ENCODE data around the gene SCO1. TPM values are rescaled to one million over a fixed set of nuclear protein-coding genes. Genes with fewer than 3 reads are reported as not detected.

Gene SCO1
- polyA plus RNA-seq, 1 donor: 43.9 TPM

DNA sequence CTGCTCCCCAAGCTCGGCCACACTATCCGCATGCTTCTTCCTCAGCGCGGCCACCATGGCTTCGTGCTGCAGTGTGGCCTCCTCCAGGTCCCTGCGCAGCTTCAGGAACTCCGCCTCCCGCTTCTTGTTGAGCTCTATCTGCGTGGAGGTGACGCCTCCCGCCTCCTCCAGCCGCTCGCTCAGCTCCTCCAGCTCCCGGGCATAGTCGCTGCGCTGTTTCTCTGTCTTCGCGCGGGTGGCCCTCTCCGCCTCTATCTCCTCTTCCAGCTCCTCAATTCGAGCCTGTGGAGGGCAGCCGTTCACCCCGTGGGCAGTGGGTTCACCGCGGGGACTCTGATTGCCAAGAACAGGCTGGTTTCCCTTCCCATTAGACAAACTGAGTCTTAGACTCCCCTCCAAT is 59.2 kb downstream of the SCO1 start:
- no CpG with 5 or more reads among the region's 25 CpGs for WGBS (ENCODE audit: insufficient coverage, low lambda C conversion rate)
- H3K4me3 ChIP-seq (ENCODE audit: low read length): no peak overlapping the region
- DNase-seq: no peak
- H3K4me1 ChIP-seq (ENCODE audit: control insufficient read depth, insufficient read depth, low read length): no peaks in the 10 kb centered on the region
- peaks cover 28% of the 10 kb centered on the region for H3K36me3 ChIP-seq (ENCODE audit: control insufficient read depth, insufficient read depth, low read length)
- no peaks in the 10 kb centered on the region for H3K9me3 ChIP-seq (ENCODE audit: control insufficient read depth, low read depth, low read length)
- no peak overlapping the region for H3K27ac ChIP-seq (ENCODE audit: low read length)
- H3K27me3 ChIP-seq (ENCODE audit: control insufficient read depth, insufficient read depth, low read length): no peaks in the 10 kb centered on the region

DNA sequence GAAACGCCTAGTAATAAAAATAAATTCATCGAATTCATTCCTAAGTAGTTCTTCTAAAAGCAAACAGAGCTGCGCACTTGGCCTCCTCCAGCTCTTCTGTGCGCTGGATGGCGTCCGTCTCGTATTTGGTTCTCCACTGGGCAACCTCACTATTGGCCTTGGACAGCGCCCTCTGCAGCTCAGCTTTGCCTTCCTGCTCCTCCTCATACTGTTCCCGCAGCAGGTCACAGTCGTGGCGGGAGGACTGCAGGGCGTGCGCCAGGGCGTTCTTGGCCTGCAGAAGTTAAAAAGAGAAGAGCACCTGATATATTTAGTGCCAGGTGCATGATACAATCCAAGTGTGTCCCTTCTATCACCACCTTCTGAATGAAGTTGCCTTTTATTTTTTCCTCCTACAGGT is 62.0 kb downstream of the SCO1 start:
- Histone ChIP-seq H3K4me3 (ENCODE audit: low read length) (no peak overlapping the region), H3K27me3 (ENCODE audit: control insufficient read depth, insufficient read depth, low read length) (no peaks in the 10 kb centered on the region), H3K27ac (ENCODE audit: low read length) (no peak overlapping the region), H3K36me3 (ENCODE audit: control insufficient read depth, insufficient read depth, low read length) (peaks cover 25% of the 10 kb centered on the region), H3K4me1 (ENCODE audit: control insufficient read depth, insufficient read depth, low read length) (no peaks in the 10 kb centered on the region), H3K9me3 (ENCODE audit: control insufficient read depth, low read depth, low read length) (no peaks in the 10 kb centered on the region)
- DNase-seq: no peak
- WGBS (ENCODE audit: insufficient coverage, low lambda C conversion rate): no CpG with 5 or more reads among the region's 14 CpGs

DNA sequence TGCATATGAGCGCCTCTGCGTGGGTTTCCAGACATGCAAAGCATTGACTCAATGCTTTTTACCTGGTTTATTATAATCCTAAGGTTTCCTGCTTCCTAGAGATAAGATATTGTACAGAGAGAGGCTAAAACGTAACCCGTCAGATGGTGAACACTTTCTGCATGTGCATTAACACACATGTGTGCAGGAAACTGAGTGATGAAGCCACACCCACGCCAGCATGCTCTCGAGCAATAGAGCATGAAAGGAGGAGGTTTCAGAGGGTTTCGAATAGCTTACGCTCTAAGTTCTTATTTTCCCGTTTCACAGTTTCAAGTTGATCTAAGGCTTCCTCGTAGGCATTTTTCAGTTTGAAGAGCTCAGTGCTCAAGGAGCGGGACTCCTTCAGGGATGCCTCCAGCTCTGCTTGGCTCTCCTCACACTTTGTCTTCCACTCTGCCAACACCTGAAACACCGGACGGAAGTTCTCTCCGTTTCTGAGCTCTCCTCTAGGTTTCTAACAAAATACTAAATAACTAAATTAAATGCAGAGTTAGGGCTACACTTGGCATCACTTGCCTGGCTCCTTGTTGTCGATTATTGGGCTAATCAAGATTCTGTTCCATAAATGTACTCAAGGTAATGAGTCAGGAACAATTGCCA is 63.5 kb downstream of the SCO1 start:
- no peaks in the 10 kb centered on the region for H3K4me1 ChIP-seq (ENCODE audit: control insufficient read depth, insufficient read depth, low read length)
- WGBS (ENCODE audit: insufficient coverage, low lambda C conversion rate): 98% methylated on average over 7 of the region's 15 CpGs
- no peak for DNase-seq
- H3K27ac ChIP-seq (ENCODE audit: low read length): no peak overlapping the region
- H3K9me3 ChIP-seq (ENCODE audit: control insufficient read depth, low read depth, low read length): no peaks in the 10 kb centered on the region
- no peak overlapping the region for H3K4me3 ChIP-seq (ENCODE audit: low read length)
- peaks cover 20% of the 10 kb centered on the region for H3K36me3 ChIP-seq (ENCODE audit: control insufficient read depth, insufficient read depth, low read length)
- no peaks in the 10 kb centered on the region for H3K27me3 ChIP-seq (ENCODE audit: control insufficient read depth, insufficient read depth, low read length)

DNA sequence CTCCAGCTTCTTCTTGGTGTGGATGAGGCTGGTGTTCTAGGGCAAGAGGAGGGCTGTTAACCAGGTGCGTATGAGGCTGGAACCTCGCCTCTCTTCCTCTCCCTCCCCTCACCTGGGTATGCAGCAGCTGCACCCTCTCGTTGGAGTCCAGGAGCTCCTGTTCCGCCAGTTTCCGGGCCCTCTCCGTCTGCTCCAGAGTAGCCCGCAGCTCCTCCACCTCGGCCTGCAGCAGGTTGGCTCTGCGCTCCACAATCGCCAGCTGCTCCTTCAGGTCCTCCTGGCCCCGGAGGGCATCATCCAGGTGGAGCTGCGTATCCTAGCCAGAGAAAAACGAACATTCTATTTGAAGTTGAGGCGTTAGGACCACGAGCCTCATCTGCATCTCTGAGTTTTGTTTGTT is 65.6 kb downstream of the SCO1 start:
- Histone ChIP-seq H3K9me3 (ENCODE audit: control insufficient read depth, low read depth, low read length) (no peaks in the 10 kb centered on the region), H3K4me3 (ENCODE audit: low read length) (no peak overlapping the region), H3K27me3 (ENCODE audit: control insufficient read depth, insufficient read depth, low read length) (no peaks in the 10 kb centered on the region), H3K27ac (ENCODE audit: low read length) (no peak overlapping the region), H3K4me1 (ENCODE audit: control insufficient read depth, insufficient read depth, low read length) (no peaks in the 10 kb centered on the region), H3K36me3 (ENCODE audit: control insufficient read depth, insufficient read depth, low read length) (peaks cover 16% of the 10 kb centered on the region)
- 87% methylated on average over 8 of the region's 15 CpGs for WGBS (ENCODE audit: insufficient coverage, low lambda C conversion rate)
- DNase-seq: no peak

DNA sequence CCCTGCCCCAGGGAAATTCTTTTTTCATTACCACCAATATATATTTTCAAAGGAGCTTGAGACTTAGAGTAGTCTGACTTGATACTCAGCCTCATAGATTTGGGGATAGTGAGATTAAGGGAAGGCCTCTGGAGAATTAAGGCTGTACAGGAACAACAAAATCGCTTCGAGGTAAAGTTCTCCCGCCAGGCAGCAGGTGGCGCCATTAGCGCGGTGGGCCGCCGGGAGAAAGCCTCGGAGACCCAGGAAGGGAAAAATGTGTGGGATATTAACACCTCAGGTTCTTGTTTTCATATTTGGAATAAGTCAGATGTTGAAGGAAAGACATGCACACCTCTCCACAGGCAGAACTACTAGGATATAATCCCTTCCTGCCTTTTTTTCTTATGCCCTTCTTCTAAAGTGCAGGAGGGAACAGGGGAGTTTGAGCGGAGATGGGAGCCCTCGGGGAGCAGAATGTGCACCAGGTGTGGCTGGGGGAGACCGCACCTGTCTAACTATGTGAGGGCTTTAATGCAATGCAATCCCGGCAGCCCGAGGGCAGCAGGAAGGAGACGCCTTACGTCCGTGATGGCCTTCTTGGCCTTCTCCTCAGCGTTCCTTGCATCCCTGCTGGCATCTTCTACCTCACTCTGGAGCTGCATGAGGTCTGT is 66.2 kb downstream of the SCO1 start:
- Histone ChIP-seq H3K4me3 (ENCODE audit: low read length) (no peak overlapping the region), H3K27ac (ENCODE audit: low read length) (no peak overlapping the region), H3K9me3 (ENCODE audit: control insufficient read depth, low read depth, low read length) (no peaks in the 10 kb centered on the region), H3K36me3 (ENCODE audit: control insufficient read depth, insufficient read depth, low read length) (peaks cover 16% of the 10 kb centered on the region), H3K4me1 (ENCODE audit: control insufficient read depth, insufficient read depth, low read length) (no peaks in the 10 kb centered on the region), H3K27me3 (ENCODE audit: control insufficient read depth, insufficient read depth, low read length) (no peaks in the 10 kb centered on the region)
- no peak for DNase-seq
- WGBS (ENCODE audit: insufficient coverage, low lambda C conversion rate): no CpG with 5 or more reads among the region's 18 CpGs

GRCh38 chr17:10629706-10630105 is 67.6 kb downstream of the SCO1 start:
- H3K4me3 ChIP-seq (ENCODE audit: low read length): no peak overlapping the region
- peaks cover 16% of the 10 kb centered on the region for H3K36me3 ChIP-seq (ENCODE audit: control insufficient read depth, insufficient read depth, low read length)
- no peaks in the 10 kb centered on the region for H3K4me1 ChIP-seq (ENCODE audit: control insufficient read depth, insufficient read depth, low read length)
- no peaks in the 10 kb centered on the region for H3K27me3 ChIP-seq (ENCODE audit: control insufficient read depth, insufficient read depth, low read length)
- 100% methylated on average over 1 of the region's 12 CpGs for WGBS (ENCODE audit: insufficient coverage, low lambda C conversion rate)
- DNase-seq: no peak
- H3K9me3 ChIP-seq (ENCODE audit: control insufficient read depth, low read depth, low read length): no peaks in the 10 kb centered on the region
- H3K27ac ChIP-seq (ENCODE audit: low read length): no peak overlapping the region

DNA sequence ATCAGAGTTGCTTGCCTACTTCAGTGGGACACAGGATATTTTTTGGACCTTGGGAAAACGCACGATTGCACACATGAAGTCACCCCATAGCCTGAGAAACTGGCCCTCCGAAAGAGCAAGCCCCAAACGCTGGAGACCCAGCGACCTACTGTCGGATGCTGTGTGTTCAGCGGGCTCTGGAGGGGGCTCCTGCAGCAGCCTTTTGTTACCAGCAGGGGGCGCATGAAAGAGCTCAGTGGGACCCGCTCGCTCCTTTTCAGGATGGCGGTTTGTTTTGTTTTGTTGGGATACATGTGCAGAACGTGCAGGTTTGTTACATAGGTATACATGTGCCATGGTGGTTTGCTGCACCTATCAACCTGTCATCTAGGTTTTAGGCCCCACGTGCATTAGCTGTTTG is 68.6 kb downstream of the SCO1 start:
- Histone ChIP-seq H3K9me3 (ENCODE audit: control insufficient read depth, low read depth, low read length) (no peaks in the 10 kb centered on the region), H3K36me3 (ENCODE audit: control insufficient read depth, insufficient read depth, low read length) (peaks cover 13% of the 10 kb centered on the region), H3K4me1 (ENCODE audit: control insufficient read depth, insufficient read depth, low read length) (no peaks in the 10 kb centered on the region), H3K4me3 (ENCODE audit: low read length) (no peak overlapping the region), H3K27ac (ENCODE audit: low read length) (no peak overlapping the region), H3K27me3 (ENCODE audit: control insufficient read depth, insufficient read depth, low read length) (no peaks in the 10 kb centered on the region)
- WGBS (ENCODE audit: insufficient coverage, low lambda C conversion rate): no CpG with 5 or more reads among the region's 13 CpGs
- no peak for DNase-seq

DNA sequence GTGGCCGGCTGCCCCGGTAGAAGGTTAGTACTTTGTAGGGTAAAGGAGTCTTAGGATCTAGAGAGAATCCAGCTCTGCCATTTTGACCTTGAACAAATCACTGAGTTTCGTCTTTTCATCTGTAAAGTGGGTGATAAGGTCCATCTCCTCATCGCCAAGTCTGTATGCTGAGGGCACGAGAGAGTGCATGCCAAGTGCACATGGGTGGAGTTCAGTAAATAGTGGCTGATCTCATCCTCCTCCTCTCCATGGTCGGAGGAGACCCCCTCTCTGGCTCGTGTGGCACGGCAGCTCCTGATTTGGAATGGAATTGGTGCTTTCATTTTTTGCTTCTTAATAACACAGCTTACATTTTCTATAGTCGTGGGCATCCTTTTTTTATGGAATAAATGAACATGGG is 70.9 kb downstream of the SCO1 start:
- no peaks in the 10 kb centered on the region for H3K27me3 ChIP-seq (ENCODE audit: control insufficient read depth, insufficient read depth, low read length)
- peaks cover 10% of the 10 kb centered on the region for H3K36me3 ChIP-seq (ENCODE audit: control insufficient read depth, insufficient read depth, low read length)
- no peaks in the 10 kb centered on the region for H3K9me3 ChIP-seq (ENCODE audit: control insufficient read depth, low read depth, low read length)
- H3K4me1 ChIP-seq (ENCODE audit: control insufficient read depth, insufficient read depth, low read length): no peaks in the 10 kb centered on the region
- 100% methylated on average over 2 of the region's 9 CpGs for WGBS (ENCODE audit: insufficient coverage, low lambda C conversion rate)
- H3K27ac ChIP-seq (ENCODE audit: low read length): no peak overlapping the region
- no peak overlapping the region for H3K4me3 ChIP-seq (ENCODE audit: low read length)
- no peak for DNase-seq

GRCh38 chr17:10624969-10625368 is 72.4 kb downstream of the SCO1 start:
- 100% methylated on average over 1 of the region's 11 CpGs for WGBS (ENCODE audit: insufficient coverage, low lambda C conversion rate)
- no peaks in the 10 kb centered on the region for H3K27me3 ChIP-seq (ENCODE audit: control insufficient read depth, insufficient read depth, low read length)
- no peaks in the 10 kb centered on the region for H3K4me1 ChIP-seq (ENCODE audit: control insufficient read depth, insufficient read depth, low read length)
- H3K36me3 ChIP-seq (ENCODE audit: control insufficient read depth, insufficient read depth, low read length): peaks cover 7% of the 10 kb centered on the region
- no peak for DNase-seq
- no peak overlapping the region for H3K27ac ChIP-seq (ENCODE audit: low read length)
- H3K4me3 ChIP-seq (ENCODE audit: low read length): no peak overlapping the region
- no peaks in the 10 kb centered on the region for H3K9me3 ChIP-seq (ENCODE audit: control insufficient read depth, low read depth, low read length)

DNA sequence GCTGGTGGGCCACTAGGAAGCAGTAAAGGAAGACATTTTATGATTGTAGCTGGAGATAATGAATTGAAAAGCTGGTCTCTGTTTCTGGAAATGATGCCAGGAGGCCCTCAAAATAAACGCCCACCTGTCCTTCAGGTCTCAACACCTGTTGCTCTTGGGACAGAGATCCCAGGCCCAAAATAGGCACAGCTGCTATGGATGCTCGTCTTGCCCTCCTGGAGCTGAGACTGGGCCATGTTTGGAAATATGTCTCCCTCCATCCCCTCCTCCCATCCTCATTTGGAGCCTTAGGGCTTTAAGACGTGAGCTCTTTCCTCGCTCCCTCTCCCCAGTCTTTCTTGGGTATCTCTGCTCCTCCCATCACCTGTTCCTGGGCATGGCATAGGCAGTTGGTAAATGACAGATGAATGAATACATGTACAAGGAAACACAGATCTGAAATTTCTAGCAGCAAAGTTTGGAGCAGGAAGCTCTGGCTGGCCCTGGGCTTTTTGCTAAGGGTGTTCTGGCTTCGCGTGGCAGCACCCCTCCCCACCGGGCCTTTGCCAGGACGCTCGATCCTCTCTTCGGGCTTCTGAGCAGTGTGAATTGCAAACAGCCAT is 73.5 kb downstream of the SCO1 start:
- Histone ChIP-seq H3K9me3 (ENCODE audit: control insufficient read depth, low read depth, low read length) (no peaks in the 10 kb centered on the region), H3K36me3 (ENCODE audit: control insufficient read depth, insufficient read depth, low read length) (no peaks in the 10 kb centered on the region), H3K4me1 (ENCODE audit: control insufficient read depth, insufficient read depth, low read length) (no peaks in the 10 kb centered on the region), H3K27me3 (ENCODE audit: control insufficient read depth, insufficient read depth, low read length) (no peaks in the 10 kb centered on the region), H3K27ac (ENCODE audit: low read length) (no peak overlapping the region), H3K4me3 (ENCODE audit: low read length) (no peak overlapping the region)
- no peak for DNase-seq
- WGBS (ENCODE audit: insufficient coverage, low lambda C conversion rate): 80% methylated on average over 1 of the region's 10 CpGs
